Fibroblast of lung (primary cell): ENCODE results near the gene CERS6. TPM values are rescaled to one million over a fixed set of nuclear protein-coding genes. Genes with fewer than 3 reads are reported as not detected.
"Not testable (repeated sequence)": the region's sequence is repeated elsewhere in the genome, so short reads cannot be mapped to it uniquely, and the experiment has no call there.

Experiments used
- DNase-seq, 2 donors: peaks; one replicate each; pipeline versions ENCODE4 v3.0.0 to v3.0.0-alpha.2; 2010; ENCODE audit warnings: low read depth in 2 of 2
- H2AFZ ChIP-seq: 2 replicates; pipeline ENCODE4 v1.5.1; 2012; ENCODE audit warnings: low read length, control low read depth, inconsistent platforms
- H3K27ac ChIP-seq: 2 replicates; pipeline ENCODE4 v1.5.1; 2011; ENCODE audit warnings: low read length, control low read depth; ENCODE audit not compliant: insufficient read depth
- H3K27me3 ChIP-seq: 2 replicates; pipeline ENCODE4 v1.5.1; 2011; ENCODE audit warnings: mild to moderate bottlenecking, low read length; ENCODE audit not compliant: control insufficient read depth, insufficient read depth
- H3K36me3 ChIP-seq: 2 replicates; pipeline ENCODE4 v1.5.1; 2011; ENCODE audit warnings: low read length; ENCODE audit not compliant: control insufficient read depth, insufficient read depth
- H3K4me1 ChIP-seq: 2 replicates; pipeline ENCODE4 v1.5.1; 2011; ENCODE audit warnings: low read length; ENCODE audit not compliant: control insufficient read depth, insufficient read depth; ENCODE audit errors: extremely low read depth
- H3K4me2 ChIP-seq: 2 replicates; pipeline ENCODE4 v1.5.1; 2011; ENCODE audit warnings: low read length, control low read depth; ENCODE audit not compliant: insufficient read depth; ENCODE audit errors: extremely low read depth
- H3K4me3 ChIP-seq, 4 experiments: fragments of 200-600 bp in 1 of 4; sonication (generic) in 1 of 4; replicated peaks in 1 of 4; 2 replicates each; pipeline ENCODE4 v1.5.1; 2011 to 2016; ENCODE audit warnings: low read length in 4 of 4, low read depth in 3 of 4, mild to moderate bottlenecking in 3 of 4, control low read depth in 2 of 4, inconsistent platforms in 1 of 4, mixed read lengths in 1 of 4; ENCODE audit not compliant: insufficient read depth in 1 of 4; ENCODE audit errors: control extremely low read depth in 1 of 4
- H3K79me2 ChIP-seq: 2 replicates; pipeline ENCODE4 v1.5.1; 2012; ENCODE audit warnings: mild to moderate bottlenecking, low read length, inconsistent platforms; ENCODE audit not compliant: control insufficient read depth, insufficient read depth
- H3K9ac ChIP-seq: 2 replicates; pipeline ENCODE4 v1.5.1; 2011; ENCODE audit warnings: mild to moderate bottlenecking, low read length, control low read depth; ENCODE audit not compliant: insufficient read depth
- H3K9me3 ChIP-seq: 2 replicates; pipeline ENCODE4 v1.5.1; 2012; ENCODE audit warnings: low read depth, low read length; ENCODE audit not compliant: control insufficient read depth, insufficient read depth
- H4K20me1 ChIP-seq: 2 replicates; pipeline ENCODE4 v1.5.1; 2011; ENCODE audit warnings: low read length; ENCODE audit not compliant: control insufficient read depth, insufficient read depth; ENCODE audit errors: extremely low read depth
- EZH2 ChIP-seq: IDR thresholded peaks from 2 replicates; pipeline ENCODE4 v1.5.1; 2012; ENCODE audit warnings: low read length, control low read depth, mild to moderate bottlenecking; ENCODE audit errors: missing control alignments
- polyA minus RNA-seq: library from RNA; depleted of rRNA, polyadenylated mRNA; stranded (reverse); fragments of >200 nt; gene quantifications from 2 replicates; pipeline ENCODE4 v1.2.3, GENCODE V29; 2011; ENCODE audit warnings: low replicate concordance
- polyA plus RNA-seq, 2 donors: library from polyadenylated mRNA; depleted of rRNA in 1 of 2; stranded (reverse) in 1 of 2; unstranded in 1 of 2; fragments of >200 nt; gene quantifications; 2 replicates each; pipeline ENCODE4 v1.2.1, GENCODE V29; 2011 to 2012; ENCODE audit warnings: missing spikeins in 1 of 2
- total RNA-seq: library from RNA; depleted of rRNA; stranded (reverse); fragments of >200 nt; gene quantifications from 2 replicates; pipeline ENCODE4 v1.2.1, GENCODE V29; 2014
- TF ChIP-seq, protein P1 (sequence below), 2 donors: IDR thresholded peaks in 1 of 2; conservative IDR thresholded peaks in 1 of 2; 1 replicate in 1 of 2; 2 replicates in 1 of 2; pipeline ENCODE4 v1.5.1; 2011 to 2012; ENCODE audit warnings: low read length in 2 of 2, control low read depth in 1 of 2, inconsistent platforms in 1 of 2, low read depth in 1 of 2, mild to moderate bottlenecking in 1 of 2

Gene CERS6, protein sequence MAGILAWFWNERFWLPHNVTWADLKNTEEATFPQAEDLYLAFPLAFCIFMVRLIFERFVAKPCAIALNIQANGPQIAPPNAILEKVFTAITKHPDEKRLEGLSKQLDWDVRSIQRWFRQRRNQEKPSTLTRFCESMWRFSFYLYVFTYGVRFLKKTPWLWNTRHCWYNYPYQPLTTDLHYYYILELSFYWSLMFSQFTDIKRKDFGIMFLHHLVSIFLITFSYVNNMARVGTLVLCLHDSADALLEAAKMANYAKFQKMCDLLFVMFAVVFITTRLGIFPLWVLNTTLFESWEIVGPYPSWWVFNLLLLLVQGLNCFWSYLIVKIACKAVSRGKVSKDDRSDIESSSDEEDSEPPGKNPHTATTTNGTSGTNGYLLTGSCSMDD
- 13.9 and 16.5 TPM in 2 replicates for total RNA-seq
- polyA plus RNA-seq, result 6.3 and 7.2 TPM in 2 replicates
- 5.2 and 6.7 TPM in 2 replicates for polyA plus RNA-seq (2012)
- 3.8 and 4.9 TPM in 2 replicates for polyA minus RNA-seq

DNA sequence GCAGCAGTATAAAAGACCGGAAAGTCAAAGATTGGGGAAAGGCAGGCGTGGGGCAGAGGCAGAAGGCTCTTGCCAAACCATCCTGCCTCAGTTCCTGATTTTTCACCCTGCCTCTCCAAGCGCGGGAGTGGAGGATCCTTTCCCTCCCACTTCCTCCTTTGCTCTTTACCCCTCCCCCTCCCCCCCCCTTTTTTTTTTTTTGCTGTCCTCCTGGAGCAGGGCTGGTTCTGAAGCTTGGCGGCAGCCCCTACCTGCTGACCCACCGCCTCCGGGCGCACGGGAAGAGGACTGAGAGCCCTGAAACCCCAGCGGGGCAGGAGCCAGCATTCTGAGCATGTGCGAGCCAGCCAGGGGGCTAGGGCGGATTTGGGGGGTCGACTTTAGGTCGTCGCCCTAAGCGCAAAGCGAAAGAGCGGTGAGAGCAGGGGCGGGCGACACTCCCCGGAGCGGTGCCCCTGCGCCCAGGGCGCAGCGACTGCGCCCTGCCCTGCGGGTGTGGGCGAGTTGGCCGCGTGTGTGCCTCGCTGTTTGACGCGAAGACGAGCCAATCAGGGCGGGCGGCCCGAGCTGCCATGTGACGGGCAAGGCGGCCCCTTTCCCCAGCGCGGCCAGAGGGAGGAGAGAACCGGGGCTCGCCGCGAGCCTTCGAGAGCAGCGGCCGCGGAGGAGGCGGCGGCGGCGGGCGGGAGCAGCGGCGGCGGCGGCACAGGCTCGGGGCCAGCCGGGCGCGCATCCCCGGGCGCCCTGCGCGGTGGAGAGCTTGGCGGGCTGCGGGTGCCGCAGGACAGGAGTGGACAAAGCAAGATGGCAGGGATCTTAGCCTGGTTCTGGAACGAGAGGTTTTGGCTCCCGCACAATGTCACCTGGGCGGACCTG, at the start of gene CERS6:
CERS6 (plus strand) TSS at position 628 of the 876 bp plus-strand sequence; CDS start at position 805, 177 bp downstream.
- Histone ChIP-seq H3K9ac (peak within 1 kb of the TSS; percentile 76), H3K9me3 (no peaks in the 10 kb centered on the region), H3K4me3 (peak within 1 kb of the TSS; percentile 77 to 93 (median 88)), H2AFZ (peak within 1 kb of the TSS; percentile 93), H3K4me2 (peak within 1 kb of the TSS; percentile 84), H3K4me1 (no peaks in the 10 kb centered on the region), H3K27ac (peak within 1 kb of the TSS; percentile 46), H3K36me3 (no peaks in the 10 kb centered on the region), H3K79me2 (no peaks in the 10 kb centered on the region), H3K27me3 (no peaks in the 10 kb centered on the region), H4K20me1 (no peaks in the 10 kb centered on the region)
- DNase-seq, result peak; percentile 93 to 97
- TF ChIP-seq EZH2, result no peak
- TF ChIP-seq, protein P1, sequence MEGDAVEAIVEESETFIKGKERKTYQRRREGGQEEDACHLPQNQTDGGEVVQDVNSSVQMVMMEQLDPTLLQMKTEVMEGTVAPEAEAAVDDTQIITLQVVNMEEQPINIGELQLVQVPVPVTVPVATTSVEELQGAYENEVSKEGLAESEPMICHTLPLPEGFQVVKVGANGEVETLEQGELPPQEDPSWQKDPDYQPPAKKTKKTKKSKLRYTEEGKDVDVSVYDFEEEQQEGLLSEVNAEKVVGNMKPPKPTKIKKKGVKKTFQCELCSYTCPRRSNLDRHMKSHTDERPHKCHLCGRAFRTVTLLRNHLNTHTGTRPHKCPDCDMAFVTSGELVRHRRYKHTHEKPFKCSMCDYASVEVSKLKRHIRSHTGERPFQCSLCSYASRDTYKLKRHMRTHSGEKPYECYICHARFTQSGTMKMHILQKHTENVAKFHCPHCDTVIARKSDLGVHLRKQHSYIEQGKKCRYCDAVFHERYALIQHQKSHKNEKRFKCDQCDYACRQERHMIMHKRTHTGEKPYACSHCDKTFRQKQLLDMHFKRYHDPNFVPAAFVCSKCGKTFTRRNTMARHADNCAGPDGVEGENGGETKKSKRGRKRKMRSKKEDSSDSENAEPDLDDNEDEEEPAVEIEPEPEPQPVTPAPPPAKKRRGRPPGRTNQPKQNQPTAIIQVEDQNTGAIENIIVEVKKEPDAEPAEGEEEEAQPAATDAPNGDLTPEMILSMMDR (conservative IDR thresholded peaks at IDR 0.05 in 1 of 2, IDR thresholded peaks at IDR 0.05 in 1 of 2; ENCODE audit: low read depth in 1 of 2, low read length in 2 of 2), result no peak

DNA sequence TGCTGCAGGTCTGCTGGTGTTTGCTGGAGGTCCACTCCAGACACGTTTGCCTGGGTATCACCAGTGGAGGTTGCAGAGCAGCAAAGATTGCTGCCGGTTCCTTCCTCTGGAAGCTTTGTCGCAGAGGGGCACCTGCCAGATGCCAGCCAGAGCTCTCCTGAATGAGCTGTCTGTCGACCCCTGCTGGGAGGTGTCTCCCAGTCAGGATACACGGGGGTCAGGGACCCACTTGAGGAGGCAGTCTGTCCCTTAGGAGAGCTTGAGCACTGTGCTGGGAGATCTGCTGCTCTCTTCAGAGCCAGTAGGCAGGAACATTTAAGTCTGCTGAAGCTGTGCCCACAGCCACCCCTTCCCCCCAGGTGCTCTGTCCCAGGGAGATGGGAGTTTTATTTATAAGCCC, 43.8 kb upstream of the CERS6 start:
- H3K27me3 ChIP-seq, H3K79me2 ChIP-seq, H3K4me1 ChIP-seq, H3K27ac ChIP-seq, H3K4me3 ChIP-seq, H2AFZ ChIP-seq, H3K4me2 ChIP-seq, H3K36me3 ChIP-seq, H4K20me1 ChIP-seq, H3K9me3 ChIP-seq, H3K9ac ChIP-seq, DNase-seq: not testable (repeated sequence)

DNA sequence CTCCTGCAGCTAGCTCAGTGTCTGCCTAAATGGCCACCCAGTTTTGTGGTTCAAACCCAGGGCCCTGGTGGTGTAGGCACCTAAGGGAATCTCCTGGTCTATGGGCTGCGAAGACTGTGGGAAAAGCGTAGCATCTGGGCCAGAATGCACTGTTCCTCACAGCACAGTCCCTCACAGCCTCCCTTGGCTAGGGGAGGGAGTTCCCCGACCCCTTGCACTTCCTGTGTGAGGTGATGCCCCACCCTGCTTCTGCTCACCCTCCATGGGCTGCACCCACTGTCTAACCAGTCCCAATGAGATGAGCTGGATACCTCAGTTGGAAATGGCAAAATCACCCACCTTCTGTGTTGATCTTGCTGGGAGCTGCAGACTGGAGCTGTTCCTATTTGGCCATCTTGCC, 43.0 kb upstream of the CERS6 start:
- not testable (repeated sequence) for H3K27ac ChIP-seq, H3K4me1 ChIP-seq, H2AFZ ChIP-seq, H3K4me3 ChIP-seq, H3K9ac ChIP-seq, H3K79me2 ChIP-seq, H4K20me1 ChIP-seq, H3K4me2 ChIP-seq, DNase-seq, H3K9me3 ChIP-seq, H3K27me3 ChIP-seq, H3K36me3 ChIP-seq
